Panc1 (cell line): ENCODE measurements around the gene SGMS1. TPM values are rescaled to one million over a fixed set of nuclear protein-coding genes. Genes with fewer than 3 reads are reported as not detected.
A peak's percentile ranks its signal among the peaks of the same experiment; 100 is the strongest.

ENCODE experiments used
- ATAC-seq: fragments of 200-7000 bp; cut with Tn5 transposase; 2 replicates; pipeline ENCODE4 v1.9.1; 2020; ENCODE audit warnings: mild to moderate bottlenecking, moderate library complexity
- BruUV-seq: library from RNA; stranded (reverse); fragments of 400-500 nt; replicated peaks from 2 replicates; lab custom pipeline; 2021; lab: Mats Ljungman, UMichigan
- CTCF ChIA-PET: fragments of 300-600 bp; sonication (Branson Sonifier 250); formaldehyde crosslinking; loops from one replicate; lab custom pipeline; 2022; ENCODE audit warnings: antibody characterized with exemption; lab: Charles Lee
- POLR2A ChIA-PET: fragments of 300-600 bp; sonication (Branson Sonifier 250); formaldehyde crosslinking; loops from one replicate; lab custom pipeline; 2022; ENCODE audit warnings: antibody characterized with exemption; lab: Charles Lee
- DNase-seq: peaks from one replicate; pipeline ENCODE4 v3.0.0-alpha.2; 2010; ENCODE audit warnings: low read depth, low spot score
- H3K27ac ChIP-seq: 2 replicates; pipeline ENCODE4 v1.5.1; 2011; ENCODE audit warnings: mild to moderate bottlenecking, low read length, inconsistent platforms
- H3K27me3 ChIP-seq: fragments of 200-500 bp; sonication (Bioruptor generic); 2 replicates; pipeline ENCODE4 v1.6.0; 2014; ENCODE audit warnings: low read length, inconsistent platforms; ENCODE audit not compliant: control insufficient read depth, insufficient read depth
- H3K36me3 ChIP-seq: fragments of 200-500 bp; sonication (Bioruptor generic); 2 replicates; pipeline ENCODE4 v1.5.1; 2014; ENCODE audit warnings: inconsistent platforms, mild to moderate bottlenecking, low read length, moderate library complexity; ENCODE audit not compliant: control insufficient read depth, insufficient read depth
- H3K4me1 ChIP-seq: 2 replicates; pipeline ENCODE4 v1.5.1; 2011; ENCODE audit warnings: inconsistent platforms, mild to moderate bottlenecking, low read length, moderate library complexity; ENCODE audit not compliant: control insufficient read depth, insufficient read depth
- H3K4me3 ChIP-seq, 2 experiments: 2 replicates each; pipeline ENCODE4 v1.5.1; 2011 to 2012; ENCODE audit warnings: low read depth in 2 of 2, low read length in 2 of 2, mild to moderate bottlenecking in 2 of 2, inconsistent platforms in 1 of 2, moderate library complexity in 1 of 2
- H3K9me3 ChIP-seq: fragments of 200-500 bp; sonication (Bioruptor generic); 2 replicates; pipeline ENCODE4 v1.5.1; 2014; ENCODE audit warnings: low read depth, mild to moderate bottlenecking, inconsistent platforms, low read length, moderate library complexity; ENCODE audit not compliant: control insufficient read depth, insufficient read depth
- POLR2AphosphoS5 ChIP-seq: IDR thresholded peaks from 2 replicates; pipeline ENCODE4 v1.6.1; 2012; ENCODE audit warnings: mild to moderate bottlenecking, low read depth, low read length, moderate library complexity
- SIN3A ChIP-seq: IDR thresholded peaks from 2 replicates; pipeline ENCODE4 v1.6.1; 2012; ENCODE audit warnings: low read depth, mild to moderate bottlenecking, low read length, moderate library complexity, borderline replicate concordance; ENCODE audit not compliant: insufficient read depth
- TCF7L2 ChIP-seq: IDR thresholded peaks from 2 replicates; pipeline ENCODE4 v1.6.1; 2011; ENCODE audit warnings: mild to moderate bottlenecking, low read depth, low read length, inconsistent platforms
- in situ Hi-C: cut with HindIII; loops from 2 replicates; pipeline ENCODE4 v1.10.0; 2016; ENCODE audit warnings: low sequenced_read_pairs, low pct_unique_long_range_greater_than_20kb
- intact Hi-C: fragments of 100-400 bp; cut with micrococcal nuclease; formaldehyde crosslinking; loops from one replicate; pipeline ENCODE4 v1.10.0; 2022; ENCODE audit not compliant: unreplicated experiment
- total RNA-seq: library from RNA; stranded (reverse); gene quantifications from one replicate; pipeline ENCODE4 v1.2.1, GENCODE V29; 2021; ENCODE audit not compliant: unreplicated experiment
- TF ChIP-seq, protein P1 (sequence below): fragments of 450-650 bp; IDR thresholded peaks from 2 replicates; pipeline ENCODE4 v1.5.1; 2017; ENCODE audit warnings: mild to moderate bottlenecking
- TF ChIP-seq, protein P2 (sequence below), 2 experiments: IDR thresholded peaks; 2 replicates each; pipeline ENCODE4 v1.6.1; 2011 to 2012; ENCODE audit warnings: low read depth in 2 of 2, control low read depth in 1 of 2, low read length in 1 of 2, mild to moderate bottlenecking in 1 of 2, moderate library complexity in 1 of 2; ENCODE audit not compliant: insufficient read depth in 1 of 2

The SGMS1 gene
- total RNA-seq, 1 experiment from 2014 or later, result 22.0 TPM

DNA sequence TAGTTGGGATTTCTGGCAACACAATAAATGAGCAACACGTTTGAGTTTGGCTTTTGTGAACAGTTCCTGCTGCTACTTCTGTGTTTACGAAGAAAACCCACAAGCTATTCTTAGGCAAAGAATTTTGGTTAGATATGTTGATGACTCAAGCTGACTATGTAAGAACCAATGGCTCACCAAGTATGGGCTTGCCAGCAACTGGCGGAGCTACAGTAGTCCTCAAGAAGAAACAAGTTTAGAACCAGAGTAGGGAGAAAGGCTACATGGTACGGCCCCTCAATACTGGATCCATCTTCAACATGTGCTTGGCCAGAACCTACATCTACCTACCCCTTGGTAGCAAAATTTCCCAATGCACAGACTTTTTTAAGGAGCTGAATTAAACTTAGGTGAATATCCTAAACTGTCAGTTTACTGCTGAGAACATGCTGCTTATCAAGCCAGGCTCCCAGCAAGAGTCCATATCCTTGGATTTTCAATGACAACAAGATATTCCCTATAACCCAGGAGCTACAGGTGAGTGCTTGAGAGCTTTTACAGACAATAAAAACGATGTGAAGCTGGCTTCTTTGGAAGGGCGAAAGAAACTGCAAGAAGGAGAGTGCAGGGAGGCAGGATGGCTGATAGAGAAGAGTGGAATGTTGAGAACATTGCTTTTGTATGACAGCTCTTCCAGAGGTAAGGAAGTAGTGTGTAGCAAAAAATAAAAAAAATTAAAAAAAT lies 298.1 kb downstream of the SGMS1 start:
- no TSS peak for BruUV-seq
- POLR2A ChIA-PET, result no interaction called here
- TF ChIP-seq TCF7L2 (no peak), POLR2AphosphoS5 (no peak), SIN3A (no peak)
- TF ChIP-seq, protein P1, sequence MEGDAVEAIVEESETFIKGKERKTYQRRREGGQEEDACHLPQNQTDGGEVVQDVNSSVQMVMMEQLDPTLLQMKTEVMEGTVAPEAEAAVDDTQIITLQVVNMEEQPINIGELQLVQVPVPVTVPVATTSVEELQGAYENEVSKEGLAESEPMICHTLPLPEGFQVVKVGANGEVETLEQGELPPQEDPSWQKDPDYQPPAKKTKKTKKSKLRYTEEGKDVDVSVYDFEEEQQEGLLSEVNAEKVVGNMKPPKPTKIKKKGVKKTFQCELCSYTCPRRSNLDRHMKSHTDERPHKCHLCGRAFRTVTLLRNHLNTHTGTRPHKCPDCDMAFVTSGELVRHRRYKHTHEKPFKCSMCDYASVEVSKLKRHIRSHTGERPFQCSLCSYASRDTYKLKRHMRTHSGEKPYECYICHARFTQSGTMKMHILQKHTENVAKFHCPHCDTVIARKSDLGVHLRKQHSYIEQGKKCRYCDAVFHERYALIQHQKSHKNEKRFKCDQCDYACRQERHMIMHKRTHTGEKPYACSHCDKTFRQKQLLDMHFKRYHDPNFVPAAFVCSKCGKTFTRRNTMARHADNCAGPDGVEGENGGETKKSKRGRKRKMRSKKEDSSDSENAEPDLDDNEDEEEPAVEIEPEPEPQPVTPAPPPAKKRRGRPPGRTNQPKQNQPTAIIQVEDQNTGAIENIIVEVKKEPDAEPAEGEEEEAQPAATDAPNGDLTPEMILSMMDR, result no peak
- TF ChIP-seq, protein P2, sequence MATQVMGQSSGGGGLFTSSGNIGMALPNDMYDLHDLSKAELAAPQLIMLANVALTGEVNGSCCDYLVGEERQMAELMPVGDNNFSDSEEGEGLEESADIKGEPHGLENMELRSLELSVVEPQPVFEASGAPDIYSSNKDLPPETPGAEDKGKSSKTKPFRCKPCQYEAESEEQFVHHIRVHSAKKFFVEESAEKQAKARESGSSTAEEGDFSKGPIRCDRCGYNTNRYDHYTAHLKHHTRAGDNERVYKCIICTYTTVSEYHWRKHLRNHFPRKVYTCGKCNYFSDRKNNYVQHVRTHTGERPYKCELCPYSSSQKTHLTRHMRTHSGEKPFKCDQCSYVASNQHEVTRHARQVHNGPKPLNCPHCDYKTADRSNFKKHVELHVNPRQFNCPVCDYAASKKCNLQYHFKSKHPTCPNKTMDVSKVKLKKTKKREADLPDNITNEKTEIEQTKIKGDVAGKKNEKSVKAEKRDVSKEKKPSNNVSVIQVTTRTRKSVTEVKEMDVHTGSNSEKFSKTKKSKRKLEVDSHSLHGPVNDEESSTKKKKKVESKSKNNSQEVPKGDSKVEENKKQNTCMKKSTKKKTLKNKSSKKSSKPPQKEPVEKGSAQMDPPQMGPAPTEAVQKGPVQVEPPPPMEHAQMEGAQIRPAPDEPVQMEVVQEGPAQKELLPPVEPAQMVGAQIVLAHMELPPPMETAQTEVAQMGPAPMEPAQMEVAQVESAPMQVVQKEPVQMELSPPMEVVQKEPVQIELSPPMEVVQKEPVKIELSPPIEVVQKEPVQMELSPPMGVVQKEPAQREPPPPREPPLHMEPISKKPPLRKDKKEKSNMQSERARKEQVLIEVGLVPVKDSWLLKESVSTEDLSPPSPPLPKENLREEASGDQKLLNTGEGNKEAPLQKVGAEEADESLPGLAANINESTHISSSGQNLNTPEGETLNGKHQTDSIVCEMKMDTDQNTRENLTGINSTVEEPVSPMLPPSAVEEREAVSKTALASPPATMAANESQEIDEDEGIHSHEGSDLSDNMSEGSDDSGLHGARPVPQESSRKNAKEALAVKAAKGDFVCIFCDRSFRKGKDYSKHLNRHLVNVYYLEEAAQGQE (IDR thresholded peaks at IDR 0.05; ENCODE audit: insufficient read depth in 1 of 2, low read depth in 2 of 2, low read length in 1 of 2), result no peak

DNA sequence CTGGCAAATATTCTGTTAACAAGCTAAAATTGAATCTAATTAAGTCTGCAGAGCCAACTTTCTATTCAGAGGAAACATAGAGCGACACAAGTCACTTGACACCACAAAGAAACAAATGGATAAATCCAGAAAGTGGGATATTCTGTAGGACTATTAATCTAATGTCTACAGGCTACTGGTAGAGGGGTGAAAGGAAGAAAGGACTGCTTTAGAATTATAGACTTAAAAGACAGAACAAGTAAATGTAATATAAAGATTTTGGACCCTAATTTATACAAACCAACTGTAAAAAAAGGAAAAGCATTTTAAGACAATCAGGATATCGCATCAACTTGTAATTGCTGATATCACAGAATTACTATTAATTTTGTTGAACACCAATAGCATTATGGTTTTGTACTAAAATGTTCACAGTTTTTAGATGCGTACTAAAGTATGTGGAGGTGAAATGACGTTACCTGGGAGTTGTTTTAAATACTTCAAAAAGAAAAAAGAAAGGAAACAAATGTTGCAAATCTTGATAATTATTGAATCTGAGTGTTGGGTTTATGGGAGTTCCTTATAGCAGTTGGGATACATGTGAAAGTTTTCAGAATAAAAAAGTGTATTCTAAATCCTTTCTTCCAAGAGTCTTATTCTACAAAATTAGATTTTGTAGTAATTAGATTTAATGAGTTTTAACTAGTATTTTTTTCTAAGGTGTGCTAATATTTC lies 298.9 kb downstream of the SGMS1 start:
- DNase-seq, result no peak
- BruUV-seq, result no TSS peak
- intact Hi-C loops, result no loop called here

More for the DNA sequence above, 298.1 kb downstream of the SGMS1 start:
- H3K27ac ChIP-seq, result no peak overlapping the region
- no peaks in the 10 kb centered on the region for H3K36me3 ChIP-seq
- peak; percentile 74; the same call in 1 of the 2 replicates for ATAC-seq
- no peaks in the 10 kb centered on the region for H3K27me3 ChIP-seq
- peaks cover 3% of the 10 kb centered on the region; the same call in 1 of the 2 replicates for H3K4me1 ChIP-seq
- peak; percentile 51 for DNase-seq
- in situ Hi-C loops (no loop called here), intact Hi-C loops (no loop called here)
- H3K9me3 ChIP-seq, result no peaks in the 10 kb centered on the region
- CTCF ChIA-PET, result no interaction called here
- no peak overlapping the region for H3K4me3 ChIP-seq

More for the DNA sequence above, 298.9 kb downstream of the SGMS1 start:
- ChIA-PET POLR2A (no interaction called here), CTCF (no interaction called here)
- TF ChIP-seq, protein P1, result no peak
- TF ChIP-seq SIN3A, result no peak
- TF ChIP-seq POLR2AphosphoS5, result no peak
- TF ChIP-seq, protein P2 (IDR thresholded peaks at IDR 0.05; ENCODE audit: insufficient read depth in 1 of 2, low read depth in 2 of 2, low read length in 1 of 2), result no peak
- TF ChIP-seq TCF7L2, result no peak
- no peak overlapping the region for H3K27ac ChIP-seq
- peaks cover 3% of the 10 kb centered on the region; the same call in 1 of the 2 replicates for H3K4me1 ChIP-seq
- no peaks in the 10 kb centered on the region for H3K9me3 ChIP-seq
- in situ Hi-C loops, result no loop called here
- H3K4me3 ChIP-seq, result no peak overlapping the region
- no peak for ATAC-seq
- H3K27me3 ChIP-seq, result no peaks in the 10 kb centered on the region
- no peaks in the 10 kb centered on the region for H3K36me3 ChIP-seq
